HCT116 (cell line): ENCODE measurements around the gene GPR61.

Source experiments
- CEBPB ChIP-seq: IDR thresholded peaks from 2 replicates; pipeline ENCODE4 v1.6.1; 2012; ENCODE audit warnings: low read depth
- CTCF ChIP-seq, 3 experiments: fragments of 200-600 bp in 1 of 3; sonication (generic) in 1 of 3; IDR thresholded peaks in 2 of 3; conservative IDR thresholded peaks in 1 of 3; 2 replicates each; pipeline ENCODE4 v1.5.1; 2012 to 2017; ENCODE audit warnings: low read depth in 2 of 3, low read length in 2 of 3, antibody characterized with exemption in 1 of 3, borderline replicate concordance in 1 of 3, control low read depth in 1 of 3, mild to moderate bottlenecking in 1 of 3, mixed read lengths in 1 of 3, mixed run types in 1 of 3, moderate library complexity in 1 of 3; ENCODE audit not compliant: insufficient read depth in 1 of 3
- EZH2 ChIP-seq: fragments of 200-600 bp; sonication (generic); IDR thresholded peaks from 2 replicates; pipeline ENCODE4 v1.6.1; 2017; ENCODE audit warnings: antibody characterized with exemption, mixed run types
- FOSL1 ChIP-seq: IDR thresholded peaks from 2 replicates; pipeline ENCODE4 v1.6.1; 2012; ENCODE audit warnings: low read depth
- MAX ChIP-seq: IDR thresholded peaks from 2 replicates; pipeline ENCODE4 v1.6.1; 2012
- POLR2A ChIP-seq: IDR thresholded peaks from 2 replicates; pipeline ENCODE4 v1.7.0; 2011; ENCODE audit warnings: borderline replicate concordance; ENCODE audit not compliant: insufficient read depth, insufficient read length; ENCODE audit errors: extremely low read depth
- POLR2AphosphoS5 ChIP-seq: IDR thresholded peaks from 2 replicates; pipeline ENCODE4 v1.6.1; 2011; ENCODE audit warnings: mild to moderate bottlenecking, low read depth, low read length, moderate library complexity
- RAD21 ChIP-seq: IDR thresholded peaks from 2 replicates; pipeline ENCODE4 v1.6.1; 2012; ENCODE audit warnings: low read depth, mild to moderate bottlenecking
- SIN3A ChIP-seq: IDR thresholded peaks from 2 replicates; pipeline ENCODE4 v1.6.1; 2012; ENCODE audit warnings: low read depth
- SP1 ChIP-seq: IDR thresholded peaks from 2 replicates; pipeline ENCODE4 v1.6.1; 2012; ENCODE audit warnings: low read depth
- TCF7L2 ChIP-seq: IDR thresholded peaks from 2 replicates; pipeline ENCODE4 v1.7.0; 2011; ENCODE audit warnings: borderline replicate concordance, inconsistent platforms; ENCODE audit not compliant: insufficient read depth, insufficient read length; ENCODE audit errors: extremely low read depth
- YY1 ChIP-seq: IDR thresholded peaks from 2 replicates; pipeline ENCODE4 v1.6.1; 2011; ENCODE audit warnings: low read length, low read depth, moderate library complexity, mild to moderate bottlenecking; ENCODE audit not compliant: insufficient replicate concordance; ENCODE audit errors: extremely low read depth
- TF ChIP-seq, protein P1 (sequence below): IDR thresholded peaks from 2 replicates; pipeline ENCODE4 v1.6.1; 2012

- TF ChIP-seq CTCF (IDR thresholded peaks at IDR 0.05 in 2 of 3, conservative IDR thresholded peaks at IDR 0.05 in 1 of 3; ENCODE audit: borderline replicate concordance in 1 of 3, insufficient read depth in 1 of 3, low read depth in 2 of 3, low read length in 2 of 3) = no peak
- no peak for TF ChIP-seq EZH2
- no peak; the same call in 1 of the 2 replicates for TF ChIP-seq SP1
- TF ChIP-seq FOSL1 = no peak; the same call in 1 of the 2 replicates
- TF ChIP-seq SIN3A = no peak
- TF ChIP-seq MAX = no peak
- TF ChIP-seq TCF7L2 = peak; percentile 33
- TF ChIP-seq POLR2A = no peak
- no peak for TF ChIP-seq POLR2AphosphoS5
- no peak for TF ChIP-seq RAD21
- no peak for TF ChIP-seq YY1
- TF ChIP-seq CEBPB = no peak
- TF ChIP-seq, protein P1, sequence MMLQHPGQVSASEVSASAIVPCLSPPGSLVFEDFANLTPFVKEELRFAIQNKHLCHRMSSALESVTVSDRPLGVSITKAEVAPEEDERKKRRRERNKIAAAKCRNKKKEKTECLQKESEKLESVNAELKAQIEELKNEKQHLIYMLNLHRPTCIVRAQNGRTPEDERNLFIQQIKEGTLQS = no peak
These were observed 8.0 kb downstream of the GPR61 start for GRCh38 chr1:109547463-109548320.
